Measurements from ENCODE around the gene BCL2L11.
A peak's percentile ranks its signal among the peaks of the same experiment; 100 is the strongest.

The BCL2L11 gene

GRCh38 chr2:111168528-111169239 is 48.0 kb downstream of the BCL2L11 start:
- H3K27me3 Mint-ChIP-seq (ENCODE audit: low read depth): no peaks in the 10 kb centered on the region
- no peak overlapping the region for H3K4me3 Mint-ChIP-seq
- H3K9me3 Mint-ChIP-seq: no peaks in the 10 kb centered on the region
- H3K36me3 Mint-ChIP-seq (ENCODE audit: low read depth): peaks cover 28% of the 10 kb centered on the region
- peak overlapping the region in 1 of 3 experiments; percentile 40 for H3K27ac Mint-ChIP-seq
- H3K4me1 Mint-ChIP-seq: peaks cover 38% of the 10 kb centered on the region
- no peak for TF ChIP-seq CTCF (IDR thresholded peaks at IDR 0.05; ENCODE audit: unreplicated experiment in 3 of 3)

GRCh38 chr2:111169268-111169667 is 48.6 kb downstream of the BCL2L11 start:
- Mint-ChIP-seq H3K4me1 (peaks cover 38% of the 10 kb centered on the region), H3K4me3 (no peak overlapping the region), H3K27ac (peak overlapping the region in 1 of 3 experiments; percentile 9), H3K36me3 (ENCODE audit: low read depth) (peaks cover 25% of the 10 kb centered on the region), H3K9me3 (no peaks in the 10 kb centered on the region), H3K27me3 (ENCODE audit: low read depth) (no peaks in the 10 kb centered on the region)
- TF ChIP-seq CTCF (IDR thresholded peaks at IDR 0.05; ENCODE audit: unreplicated experiment in 3 of 3): no peak

GRCh38 chr2:111169924-111170323 is 49.2 kb downstream of the BCL2L11 start:
- Mint-ChIP-seq H3K9me3 (no peaks in the 10 kb centered on the region), H3K4me3 (no peak overlapping the region), H3K27ac (peak overlapping the region in 1 of 3 experiments; percentile 2), H3K27me3 (ENCODE audit: low read depth) (peaks cover 6% of the 10 kb centered on the region), H3K4me1 (peaks cover 36% of the 10 kb centered on the region), H3K36me3 (ENCODE audit: low read depth) (peaks cover 20% of the 10 kb centered on the region)
- no peak for TF ChIP-seq CTCF (IDR thresholded peaks at IDR 0.05; ENCODE audit: unreplicated experiment in 3 of 3)

- no peak overlapping the region for H3K4me3 Mint-ChIP-seq
- H3K27ac Mint-ChIP-seq: no peak overlapping the region
- H3K4me1 Mint-ChIP-seq: peaks cover 29% of the 10 kb centered on the region
- no peak for TF ChIP-seq CTCF (IDR thresholded peaks at IDR 0.05; ENCODE audit: unreplicated experiment in 3 of 3)
- peaks cover 12% of the 10 kb centered on the region for H3K36me3 Mint-ChIP-seq (ENCODE audit: low read depth)
- no peaks in the 10 kb centered on the region for H3K9me3 Mint-ChIP-seq
- H3K27me3 Mint-ChIP-seq (ENCODE audit: low read depth): peaks cover 16% of the 10 kb centered on the region
Measured at GRCh38 chr2:111171337-111171930, 50.7 kb downstream of the BCL2L11 start.

- Mint-ChIP-seq H3K27me3 (ENCODE audit: low read depth) (peaks cover 19% of the 10 kb centered on the region), H3K9me3 (no peaks in the 10 kb centered on the region), H3K36me3 (ENCODE audit: low read depth) (peaks cover 2% of the 10 kb centered on the region), H3K4me1 (peaks cover 24% of the 10 kb centered on the region), H3K4me3 (no peak overlapping the region), H3K27ac (no peak overlapping the region)
- no peak for TF ChIP-seq CTCF (IDR thresholded peaks at IDR 0.05; ENCODE audit: unreplicated experiment in 3 of 3)
Measured at GRCh38 chr2:111172666-111173065, 52.0 kb downstream of the BCL2L11 start.

- H3K4me3 Mint-ChIP-seq: no peak overlapping the region
- H3K9me3 Mint-ChIP-seq: no peaks in the 10 kb centered on the region
- no peak for TF ChIP-seq CTCF (IDR thresholded peaks at IDR 0.05; ENCODE audit: unreplicated experiment in 3 of 3)
- H3K27ac Mint-ChIP-seq: no peak overlapping the region
- H3K36me3 Mint-ChIP-seq (ENCODE audit: low read depth): no peaks in the 10 kb centered on the region
- H3K27me3 Mint-ChIP-seq (ENCODE audit: low read depth): peaks cover 19% of the 10 kb centered on the region
- peaks cover 17% of the 10 kb centered on the region for H3K4me1 Mint-ChIP-seq
Measured at GRCh38 chr2:111173338-111173737, 52.6 kb downstream of the BCL2L11 start.

Measured in nephron (organoid).